Stimulated activated CD4-positive, alpha-beta T cell treated with anti-CD3 and anti-CD28 coated beads, Interleukin-1b, Interleukin-23, amount 100 ng/mL, for 24 hours (primary cell): ENCODE measurements around the gene NSG1.
"Not testable (repeated sequence)": the region's sequence is repeated elsewhere in the genome, so short reads cannot be mapped to it uniquely, and the experiment has no call there.

Experiments
- DNase-seq, 4 experiments: peaks; one replicate each; pipeline ENCODE4 v3.0.0-alpha.2; 2020; ENCODE audit warnings: low read depth in 4 of 4, low spot score in 1 of 4

The NSG1 gene

GRCh38 chr4:4465238-4465637, 78.3 kb downstream of the NSG1 start:
- DNase-seq: not testable (repeated sequence)
